OCI-LY3 (cell line): ENCODE data around the gene SH2D3A.

Experiments
- H2AFZ ChIP-seq: fragments of 200-600, 300-600 bp; shearing (Covaris generic); 2 replicates; pipeline ENCODE4 v1.6.0; 2014; ENCODE audit warnings: antibody characterized with exemption, low read depth, low read length
- H3K27ac ChIP-seq: fragments of 200-600, 300-600 bp; sonication (generic); 2 replicates; pipeline ENCODE4 v1.5.1; 2014; ENCODE audit warnings: mild to moderate bottlenecking, low read length, moderate library complexity, mixed read lengths
- H3K27me3 ChIP-seq: fragments of 200-600, 300-600 bp; sonication (generic); 2 replicates; pipeline ENCODE4 v1.6.1; 2014; ENCODE audit warnings: low read depth, low read length, mixed read lengths
- H3K36me3 ChIP-seq: fragments of 200-600, 300-600 bp; sonication (generic); replicated peaks from 2 replicates; pipeline ENCODE3; 2014; ENCODE audit warnings: low read depth, low read length, mixed read lengths
- H3K4me1 ChIP-seq: fragments of 300-600, 200-600 bp; sonication (generic); 2 replicates; pipeline ENCODE4 v1.6.1; 2014; ENCODE audit warnings: low read length, mixed read lengths
- H3K4me2 ChIP-seq: fragments of 200-600, 300-600 bp; sonication (generic); 2 replicates; pipeline ENCODE4 v1.6.1; 2014; ENCODE audit warnings: low read length, mixed read lengths
- H3K4me3 ChIP-seq: fragments of 300-600, 200-600 bp; sonication (generic); 2 replicates; pipeline ENCODE4 v1.5.1; 2014; ENCODE audit warnings: antibody characterized with exemption, mild to moderate bottlenecking, low read length, moderate library complexity
- H3K79me2 ChIP-seq: fragments of 300-600, 200-600 bp; shearing (Covaris generic); 2 replicates; pipeline ENCODE4 v1.6.1; 2014; ENCODE audit warnings: mild to moderate bottlenecking, low read length, mixed read lengths
- H3K9ac ChIP-seq: fragments of 300-600, 200-600 bp; shearing (Covaris generic); 2 replicates; pipeline ENCODE4 v1.6.0; 2014; ENCODE audit warnings: mild to moderate bottlenecking, low read length, moderate library complexity
- H3K9me3 ChIP-seq: fragments of 200-600, 300-600 bp; shearing (Covaris generic); 2 replicates; pipeline ENCODE4 v1.6.1; 2014; ENCODE audit warnings: low read length, mixed read lengths; ENCODE audit not compliant: insufficient read depth
- H4K20me1 ChIP-seq: fragments of 200-600, 300-600 bp; sonication (generic); 2 replicates; pipeline ENCODE4 v1.6.1; 2016; ENCODE audit warnings: low read length, mixed read lengths; ENCODE audit not compliant: insufficient read depth
- EZH2phosphoT487 ChIP-seq: fragments of 200-600 bp; shearing (Covaris generic); IDR thresholded peaks from 2 replicates; pipeline ENCODE4 v1.6.1; 2018; ENCODE audit warnings: antibody characterized with exemption, mixed run types, low read depth
- TF ChIP-seq, protein P1 (sequence below): fragments of 200-600, 300-600 bp; sonication (generic); IDR thresholded peaks from 2 replicates; pipeline ENCODE4 v1.5.1; 2014; ENCODE audit warnings: antibody characterized with exemption, low read length, low read depth

SH2D3A gene

DNA sequence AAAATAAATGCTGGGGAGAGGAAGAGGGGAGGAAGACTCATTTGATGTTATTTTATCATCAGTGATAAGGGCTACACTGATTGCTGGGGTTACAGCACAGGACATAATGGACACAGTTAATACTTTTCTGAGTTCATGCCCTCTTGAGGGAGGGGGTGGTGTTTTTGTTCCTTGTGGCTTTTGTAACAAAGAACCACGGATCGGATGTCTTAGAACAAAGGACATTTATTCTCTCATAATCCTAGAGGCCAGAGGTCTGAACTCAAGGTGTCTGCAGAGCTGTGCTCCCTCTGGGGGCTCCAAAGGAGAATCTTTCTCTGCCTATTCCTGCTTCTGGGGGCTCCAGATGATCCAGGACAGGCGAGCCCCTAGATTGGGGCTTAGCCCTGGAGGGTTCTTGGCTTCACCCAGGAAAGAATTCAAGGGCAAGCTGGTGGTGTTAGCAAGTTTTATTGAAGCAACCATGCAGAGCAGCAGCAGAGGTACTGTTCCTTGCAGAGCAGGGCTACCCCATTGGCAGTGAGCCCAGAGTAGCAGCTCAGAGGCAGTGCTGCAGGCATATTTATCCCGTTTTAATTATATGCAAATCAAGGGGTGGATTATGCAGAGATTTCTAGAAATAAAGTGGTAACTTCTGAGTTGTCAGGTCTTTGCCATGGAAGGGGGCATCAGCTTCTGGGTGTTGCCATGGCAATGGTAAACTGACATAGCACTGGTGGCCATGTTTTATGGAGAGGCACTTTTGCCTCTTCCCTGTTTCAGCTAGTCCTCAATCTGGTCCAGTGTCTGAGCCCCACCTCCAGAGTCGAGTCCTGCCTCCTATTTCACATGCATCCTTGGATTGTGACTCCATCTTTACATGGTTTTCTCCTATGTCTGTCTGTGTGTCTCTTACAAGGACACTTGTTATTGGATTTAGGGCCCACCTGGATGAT, 23.2 kb upstream of the SH2D3A start:
- TF ChIP-seq, protein P1, sequence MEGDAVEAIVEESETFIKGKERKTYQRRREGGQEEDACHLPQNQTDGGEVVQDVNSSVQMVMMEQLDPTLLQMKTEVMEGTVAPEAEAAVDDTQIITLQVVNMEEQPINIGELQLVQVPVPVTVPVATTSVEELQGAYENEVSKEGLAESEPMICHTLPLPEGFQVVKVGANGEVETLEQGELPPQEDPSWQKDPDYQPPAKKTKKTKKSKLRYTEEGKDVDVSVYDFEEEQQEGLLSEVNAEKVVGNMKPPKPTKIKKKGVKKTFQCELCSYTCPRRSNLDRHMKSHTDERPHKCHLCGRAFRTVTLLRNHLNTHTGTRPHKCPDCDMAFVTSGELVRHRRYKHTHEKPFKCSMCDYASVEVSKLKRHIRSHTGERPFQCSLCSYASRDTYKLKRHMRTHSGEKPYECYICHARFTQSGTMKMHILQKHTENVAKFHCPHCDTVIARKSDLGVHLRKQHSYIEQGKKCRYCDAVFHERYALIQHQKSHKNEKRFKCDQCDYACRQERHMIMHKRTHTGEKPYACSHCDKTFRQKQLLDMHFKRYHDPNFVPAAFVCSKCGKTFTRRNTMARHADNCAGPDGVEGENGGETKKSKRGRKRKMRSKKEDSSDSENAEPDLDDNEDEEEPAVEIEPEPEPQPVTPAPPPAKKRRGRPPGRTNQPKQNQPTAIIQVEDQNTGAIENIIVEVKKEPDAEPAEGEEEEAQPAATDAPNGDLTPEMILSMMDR = no peak
- no peak for TF ChIP-seq EZH2phosphoT487
- H3K4me3 ChIP-seq = no peak overlapping the region
- peaks cover 80% of the 10 kb centered on the region for H3K79me2 ChIP-seq
- H3K27ac ChIP-seq = no peak overlapping the region
- no peaks in the 10 kb centered on the region for H3K9me3 ChIP-seq
- H3K4me1 ChIP-seq = no peaks in the 10 kb centered on the region
- no peak overlapping the region for H3K9ac ChIP-seq
- H3K4me2 ChIP-seq = no peak overlapping the region
- H2AFZ ChIP-seq = no peak overlapping the region
- H4K20me1 ChIP-seq = peaks cover 59% of the 10 kb centered on the region
- peaks cover 63% of the 10 kb centered on the region for H3K36me3 ChIP-seq
- no peaks in the 10 kb centered on the region for H3K27me3 ChIP-seq

DNA sequence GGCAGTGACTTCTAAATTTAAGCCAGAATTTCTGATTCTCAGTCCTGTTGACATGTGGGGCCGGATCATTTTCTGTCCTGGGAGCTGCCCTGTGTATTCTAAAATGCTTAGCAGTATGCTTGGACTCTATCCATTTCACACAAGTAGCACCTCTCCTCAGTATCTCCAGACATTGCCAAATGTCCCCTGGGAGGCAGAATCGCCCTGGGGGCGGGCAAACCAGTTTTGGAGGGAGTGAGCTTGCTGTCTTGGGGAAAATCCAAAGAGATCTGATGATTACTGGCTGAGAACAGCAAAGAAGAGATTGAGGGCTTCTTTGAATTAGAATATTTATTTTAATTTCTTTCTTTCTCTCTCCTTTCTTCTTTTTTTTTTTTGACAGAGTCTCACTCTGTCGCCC, 21.7 kb upstream of the SH2D3A start:
- no peak overlapping the region for H3K4me2 ChIP-seq
- H2AFZ ChIP-seq = no peak overlapping the region
- no peaks in the 10 kb centered on the region for H3K27me3 ChIP-seq
- TF ChIP-seq EZH2phosphoT487 = no peak
- TF ChIP-seq, protein P1 = no peak
- no peak overlapping the region for H3K4me3 ChIP-seq
- no peaks in the 10 kb centered on the region for H3K9me3 ChIP-seq
- H3K4me1 ChIP-seq = no peaks in the 10 kb centered on the region
- H4K20me1 ChIP-seq = peaks cover 59% of the 10 kb centered on the region
- no peak overlapping the region for H3K27ac ChIP-seq
- H3K9ac ChIP-seq = no peak overlapping the region
- H3K36me3 ChIP-seq = peaks cover 55% of the 10 kb centered on the region
- peaks cover 77% of the 10 kb centered on the region for H3K79me2 ChIP-seq

DNA sequence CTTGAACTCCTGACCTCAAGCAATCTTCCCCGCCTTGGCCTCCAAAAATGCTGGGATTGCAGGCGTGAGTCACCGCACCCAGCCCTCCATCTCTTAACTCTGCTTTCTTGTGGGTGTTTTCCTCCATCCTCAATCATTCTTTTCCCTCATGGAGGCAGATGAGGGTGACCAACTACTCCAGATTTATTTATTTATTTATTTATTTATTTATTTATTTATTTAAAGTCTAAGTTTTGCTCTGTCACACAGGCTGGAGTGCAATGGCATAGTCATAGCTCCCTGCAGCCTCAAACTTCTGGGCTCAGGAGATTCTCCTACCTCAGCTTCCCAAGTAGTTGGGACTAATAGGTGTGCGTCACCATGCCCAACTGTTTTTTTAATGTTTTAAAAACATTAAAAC, 20.2 kb upstream of the SH2D3A start:
- Histone ChIP-seq H3K4me1 (peaks cover 8% of the 10 kb centered on the region), H3K4me2 (no peak overlapping the region), H4K20me1 (peaks cover 61% of the 10 kb centered on the region), H3K9me3 (no peaks in the 10 kb centered on the region), H3K27ac (no peak overlapping the region), H2AFZ (no peak overlapping the region), H3K9ac (no peak overlapping the region), H3K4me3 (no peak overlapping the region), H3K36me3 (peaks cover 44% of the 10 kb centered on the region), H3K27me3 (no peaks in the 10 kb centered on the region), H3K79me2 (peaks cover 78% of the 10 kb centered on the region)
- TF ChIP-seq EZH2phosphoT487 = no peak
- TF ChIP-seq, protein P1 = no peak

DNA sequence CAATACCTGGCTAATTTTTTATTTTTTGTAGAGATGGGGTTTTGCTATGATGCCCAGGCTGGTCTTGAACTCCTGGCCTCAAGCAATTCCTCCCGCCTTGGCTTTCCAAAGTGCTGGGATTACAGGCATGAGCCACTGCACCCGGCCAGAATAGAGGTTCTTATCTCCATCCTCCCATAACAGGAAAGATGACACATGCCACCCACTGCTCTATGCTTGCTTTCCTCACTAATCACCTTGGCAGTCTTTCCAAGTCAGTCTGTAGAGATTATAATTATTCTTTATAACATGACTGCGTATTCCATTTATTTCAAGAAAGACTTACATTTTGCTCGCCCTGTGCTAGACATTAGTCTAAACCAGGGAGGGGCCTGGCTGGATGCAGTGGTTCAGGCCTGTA, 12.0 kb upstream of the SH2D3A start:
- TF ChIP-seq EZH2phosphoT487 = no peak
- TF ChIP-seq, protein P1 = no peak
- peaks cover 36% of the 10 kb centered on the region for H3K36me3 ChIP-seq
- peaks cover 28% of the 10 kb centered on the region for H3K4me1 ChIP-seq
- no peak overlapping the region for H3K4me2 ChIP-seq
- H2AFZ ChIP-seq = no peak overlapping the region
- H3K4me3 ChIP-seq = no peak overlapping the region
- no peaks in the 10 kb centered on the region for H3K27me3 ChIP-seq
- H3K79me2 ChIP-seq = peaks cover 95% of the 10 kb centered on the region
- H3K9me3 ChIP-seq = no peaks in the 10 kb centered on the region
- no peak overlapping the region for H3K9ac ChIP-seq
- no peak overlapping the region for H3K27ac ChIP-seq
- H4K20me1 ChIP-seq = peaks cover 89% of the 10 kb centered on the region
